A673 (cell line): ENCODE results near the gene SMCO1. TPM values are rescaled to one million over a fixed set of nuclear protein-coding genes. Genes with fewer than 3 reads are reported as not detected.
"Not testable (repeated sequence)": the region's sequence is repeated elsewhere in the genome, so short reads cannot be mapped to it uniquely, and the experiment has no call there.

Experiments used
- BruUV-seq: library from RNA; stranded (reverse); fragments of 400-500 nt; replicated peaks from 2 replicates; lab custom pipeline; 2021; lab: Mats Ljungman, UMichigan
- CTCF ChIA-PET: fragments of 300-600 bp; sonication (Branson Sonifier 250); formaldehyde crosslinking; loops from one replicate; lab custom pipeline; 2022; ENCODE audit warnings: antibody characterized with exemption; lab: Charles Lee
- POLR2A ChIA-PET: fragments of 300-600 bp; sonication (Branson Sonifier 250); formaldehyde crosslinking; loops from one replicate; lab custom pipeline; 2022; ENCODE audit warnings: antibody characterized with exemption; ENCODE audit not compliant: low non-redundant PET; lab: Charles Lee
- DNase-seq: peaks from one replicate; pipeline ENCODE4 v3.0.0-alpha.2; 2015; ENCODE audit warnings: low spot score
- H3K27ac ChIP-seq: fragments of 200-600 bp; sonication (generic); 2 replicates; pipeline ENCODE4 v1.5.1; 2016; ENCODE audit warnings: mixed run types, low read depth, mild to moderate bottlenecking, mixed read lengths, antibody characterized with exemption, low read length; ENCODE audit not compliant: poor library complexity, severe bottlenecking
- H3K27me3 ChIP-seq: fragments of 200-600 bp; sonication (generic); replicated peaks from 2 replicates; pipeline ENCODE4 v1.6.1; 2017; ENCODE audit warnings: mixed run types, low read depth, mild to moderate bottlenecking, mixed read lengths, antibody characterized with exemption, low read length; ENCODE audit not compliant: insufficient read depth, poor library complexity
- H3K36me3 ChIP-seq: fragments of 200-600 bp; sonication (generic); 2 replicates; pipeline ENCODE4 v1.6.1; 2016; ENCODE audit warnings: mixed run types, mild to moderate bottlenecking, mixed read lengths, antibody characterized with exemption, low read length; ENCODE audit not compliant: insufficient read depth, poor library complexity, severe bottlenecking
- H3K4me1 ChIP-seq: fragments of 200-600 bp; sonication (generic); 2 replicates; pipeline ENCODE4 v1.6.1; 2017; ENCODE audit warnings: mixed run types, mild to moderate bottlenecking, mixed read lengths, antibody characterized with exemption, low read length; ENCODE audit not compliant: insufficient read depth, poor library complexity, severe bottlenecking
- H3K4me3 ChIP-seq: fragments of 200-600 bp; sonication (generic); 2 replicates; pipeline ENCODE4 v1.5.1; 2016; ENCODE audit warnings: low read depth, mixed run types, mild to moderate bottlenecking, mixed read lengths, low read length; ENCODE audit not compliant: poor library complexity, severe bottlenecking
- H3K9me3 ChIP-seq: fragments of 200-600 bp; sonication (generic); 2 replicates; pipeline ENCODE4 v1.6.1; 2016; ENCODE audit warnings: mixed run types, low read depth, mild to moderate bottlenecking, mixed read lengths, antibody characterized with exemption, low read length; ENCODE audit not compliant: poor library complexity, severe bottlenecking
- EZH2 ChIP-seq: fragments of 200-600 bp; sonication (generic); IDR thresholded peaks from 2 replicates; pipeline ENCODE4 v1.6.1; 2017; ENCODE audit warnings: borderline replicate concordance, low read depth, mild to moderate bottlenecking, mixed read lengths, antibody characterized with exemption, low read length; ENCODE audit not compliant: poor library complexity, severe bottlenecking
- intact Hi-C: fragments of 100-400 bp; cut with micrococcal nuclease; formaldehyde crosslinking; loops from one replicate; pipeline ENCODE4 v1.10.0; 2022; ENCODE audit not compliant: unreplicated experiment
- total RNA-seq: library from RNA; stranded (reverse); gene quantifications from 2 replicates; pipeline ENCODE4 v1.2.3, GENCODE V29; 2021
- TF ChIP-seq, protein P1 (sequence below): fragments of 300-800, 200-600 bp; sonication (generic); conservative IDR thresholded peaks from 2 replicates; pipeline ENCODE4 v1.5.1; 2017; ENCODE audit warnings: low read depth, mild to moderate bottlenecking, antibody characterized with exemption, low read length, moderate library complexity, mixed read lengths

SMCO1 gene
- total RNA-seq, 1 experiment from 2014 or later = not detected

DNA sequence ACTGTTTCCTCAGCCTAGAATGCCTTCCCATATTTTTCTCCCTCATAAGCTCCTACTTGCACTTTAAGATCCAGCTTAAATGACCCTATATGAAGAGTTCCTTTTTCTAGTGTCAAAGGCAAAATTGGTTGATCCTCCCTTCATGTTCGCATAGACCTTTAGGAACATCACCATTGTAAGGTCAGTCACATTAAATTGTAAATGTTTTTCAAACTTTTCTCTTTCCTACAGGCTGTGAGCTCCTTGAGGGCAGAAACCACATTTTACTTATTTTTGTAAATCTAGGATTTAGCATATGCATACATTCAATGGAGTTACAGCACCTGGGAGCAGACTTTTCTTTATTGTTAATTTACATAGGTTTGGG lies 813 bp downstream of the SMCO1 start:
- Histone ChIP-seq H3K9me3 (peaks cover 23% of the 10 kb centered on the region), H3K27me3 (no peaks in the 10 kb centered on the region), H3K4me3 (no peak overlapping the region), H3K36me3 (no peaks in the 10 kb centered on the region), H3K4me1 (no peaks in the 10 kb centered on the region), H3K27ac (no peak overlapping the region)
- TF ChIP-seq, protein P1, sequence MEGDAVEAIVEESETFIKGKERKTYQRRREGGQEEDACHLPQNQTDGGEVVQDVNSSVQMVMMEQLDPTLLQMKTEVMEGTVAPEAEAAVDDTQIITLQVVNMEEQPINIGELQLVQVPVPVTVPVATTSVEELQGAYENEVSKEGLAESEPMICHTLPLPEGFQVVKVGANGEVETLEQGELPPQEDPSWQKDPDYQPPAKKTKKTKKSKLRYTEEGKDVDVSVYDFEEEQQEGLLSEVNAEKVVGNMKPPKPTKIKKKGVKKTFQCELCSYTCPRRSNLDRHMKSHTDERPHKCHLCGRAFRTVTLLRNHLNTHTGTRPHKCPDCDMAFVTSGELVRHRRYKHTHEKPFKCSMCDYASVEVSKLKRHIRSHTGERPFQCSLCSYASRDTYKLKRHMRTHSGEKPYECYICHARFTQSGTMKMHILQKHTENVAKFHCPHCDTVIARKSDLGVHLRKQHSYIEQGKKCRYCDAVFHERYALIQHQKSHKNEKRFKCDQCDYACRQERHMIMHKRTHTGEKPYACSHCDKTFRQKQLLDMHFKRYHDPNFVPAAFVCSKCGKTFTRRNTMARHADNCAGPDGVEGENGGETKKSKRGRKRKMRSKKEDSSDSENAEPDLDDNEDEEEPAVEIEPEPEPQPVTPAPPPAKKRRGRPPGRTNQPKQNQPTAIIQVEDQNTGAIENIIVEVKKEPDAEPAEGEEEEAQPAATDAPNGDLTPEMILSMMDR = no peak
- no peak for TF ChIP-seq EZH2
- no TSS peak for BruUV-seq
- intact Hi-C loops = no loop called here
- CTCF ChIA-PET = no interaction called here
- DNase-seq = no peak
- POLR2A ChIA-PET = no interaction called here

DNA sequence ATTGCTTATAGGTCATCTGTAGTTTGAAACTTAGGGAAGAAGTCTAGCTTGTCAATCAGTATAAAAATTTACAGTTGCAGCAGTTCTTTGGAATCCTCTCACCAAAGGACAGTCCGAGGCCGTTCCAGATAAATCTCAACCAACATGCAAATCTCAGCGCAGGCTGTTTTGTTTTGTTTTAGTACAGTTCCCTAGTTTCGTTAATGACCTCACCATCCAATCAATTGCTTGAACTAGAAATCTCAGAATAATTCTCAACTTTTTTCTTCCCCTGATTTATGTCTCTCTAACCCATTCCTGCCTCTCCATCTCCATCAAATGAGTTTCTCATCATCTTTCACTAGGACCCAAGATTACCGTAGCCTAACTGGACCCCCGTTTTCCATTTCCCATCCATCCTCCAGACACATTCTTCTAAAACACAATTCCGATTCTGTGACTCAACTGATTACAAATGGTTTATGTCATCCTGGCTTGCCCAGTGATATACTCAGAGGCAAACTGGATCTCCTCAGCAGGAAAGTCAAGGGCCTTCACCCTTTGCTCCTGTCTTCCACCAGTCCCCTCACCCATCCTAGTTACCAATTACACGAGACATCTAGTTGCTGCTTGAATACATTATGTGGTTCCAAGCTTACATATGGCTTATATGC lies 1.3 kb downstream of the SMCO1 start:
- Histone ChIP-seq H3K4me1 (no peaks in the 10 kb centered on the region), H3K36me3 (no peaks in the 10 kb centered on the region), H3K4me3 (no peak overlapping the region), H3K27me3 (no peaks in the 10 kb centered on the region), H3K27ac (no peak overlapping the region), H3K9me3 (peaks cover 18% of the 10 kb centered on the region)
- ChIA-PET CTCF (no interaction called here), POLR2A (interaction anchor here (0.7 kb wide), 1 partner anchor 35 kb away, joined by 3 read pairs; no protein-coding TSS in a partner anchor)
- TF ChIP-seq EZH2 = no peak
- TF ChIP-seq, protein P1 = no peak
- no peak for DNase-seq
- no TSS peak for BruUV-seq
- intact Hi-C loops = no loop called here

DNA sequence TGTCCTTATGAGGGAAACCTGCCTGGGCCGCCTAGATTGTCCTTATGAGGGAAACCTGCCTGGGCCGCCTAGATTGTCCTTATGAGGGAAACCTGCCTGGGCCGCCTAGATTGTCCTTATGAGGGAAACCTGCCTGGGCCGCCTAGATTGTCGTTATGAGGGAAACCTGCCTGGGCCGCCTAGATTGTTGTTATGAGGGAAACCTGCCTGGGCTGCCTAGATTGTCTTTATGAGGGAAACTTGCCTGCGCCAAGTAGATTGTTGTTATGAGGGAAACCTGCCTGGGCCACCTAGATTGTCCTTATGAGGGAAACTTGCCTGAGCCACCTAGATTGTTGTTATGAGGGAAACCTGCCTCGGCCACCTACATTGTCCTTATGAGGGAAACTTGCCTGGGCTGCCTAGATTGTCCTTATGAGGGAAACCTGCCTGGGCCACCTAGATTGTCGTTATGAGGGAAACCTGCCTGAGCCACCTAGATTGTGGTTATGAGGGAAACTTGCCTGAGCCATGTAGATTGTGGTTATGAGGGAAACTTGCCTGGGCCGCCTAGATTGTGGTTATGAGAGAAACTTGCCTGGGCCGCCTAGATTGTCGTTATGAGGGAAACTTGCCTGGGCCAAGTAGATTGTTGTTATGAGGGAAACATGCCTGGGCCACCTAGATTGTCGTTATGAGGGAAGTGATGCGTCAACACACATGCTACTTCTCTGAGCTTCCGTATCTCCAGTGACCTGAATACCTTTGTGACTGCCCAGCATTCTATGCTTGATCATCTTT lies 3.3 kb downstream of the SMCO1 start:
- POLR2A ChIA-PET = not testable (repeated sequence)

DNA sequence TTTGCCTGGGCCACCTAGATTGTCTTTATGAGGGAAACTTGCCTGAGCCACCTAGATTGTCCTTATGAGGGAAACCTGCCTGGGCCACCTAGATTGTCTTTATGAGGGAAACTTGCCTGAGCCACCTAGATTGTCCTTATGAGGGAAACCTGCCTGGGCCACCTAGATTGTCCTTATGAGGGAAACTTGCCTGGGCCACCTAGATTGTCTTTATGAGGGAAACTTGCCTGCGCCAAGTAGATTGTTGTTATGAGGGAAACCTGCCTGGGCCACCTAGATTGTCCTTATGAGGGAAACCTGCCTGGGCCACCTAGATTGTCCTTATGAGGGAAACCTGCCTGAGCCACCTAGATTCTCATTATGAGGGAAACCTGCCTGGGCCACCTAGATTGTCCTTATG lies 4.0 kb downstream of the SMCO1 start:
- H3K27ac ChIP-seq, H3K9me3 ChIP-seq, H3K4me1 ChIP-seq, POLR2A ChIA-PET, H3K36me3 ChIP-seq, BruUV-seq, intact Hi-C loops, DNase-seq, H3K27me3 ChIP-seq, CTCF ChIA-PET, H3K4me3 ChIP-seq: not testable (repeated sequence)

More for the DNA sequence above, 3.3 kb downstream of the SMCO1 start:
- BruUV-seq, DNase-seq, H3K36me3 ChIP-seq, H3K4me3 ChIP-seq, H3K27ac ChIP-seq, CTCF ChIA-PET, H3K9me3 ChIP-seq, H3K27me3 ChIP-seq, intact Hi-C loops, H3K4me1 ChIP-seq: not testable (repeated sequence)
